ENCODE measurements around the gene SLC35E4.
"Not testable (repeated sequence)": the region's sequence is repeated elsewhere in the genome, so short reads cannot be mapped to it uniquely, and the experiment has no call there.

SLC35E4 gene, protein sequence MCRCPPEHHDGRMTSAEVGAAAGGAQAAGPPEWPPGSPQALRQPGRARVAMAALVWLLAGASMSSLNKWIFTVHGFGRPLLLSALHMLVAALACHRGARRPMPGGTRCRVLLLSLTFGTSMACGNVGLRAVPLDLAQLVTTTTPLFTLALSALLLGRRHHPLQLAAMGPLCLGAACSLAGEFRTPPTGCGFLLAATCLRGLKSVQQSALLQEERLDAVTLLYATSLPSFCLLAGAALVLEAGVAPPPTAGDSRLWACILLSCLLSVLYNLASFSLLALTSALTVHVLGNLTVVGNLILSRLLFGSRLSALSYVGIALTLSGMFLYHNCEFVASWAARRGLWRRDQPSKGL

DNA sequence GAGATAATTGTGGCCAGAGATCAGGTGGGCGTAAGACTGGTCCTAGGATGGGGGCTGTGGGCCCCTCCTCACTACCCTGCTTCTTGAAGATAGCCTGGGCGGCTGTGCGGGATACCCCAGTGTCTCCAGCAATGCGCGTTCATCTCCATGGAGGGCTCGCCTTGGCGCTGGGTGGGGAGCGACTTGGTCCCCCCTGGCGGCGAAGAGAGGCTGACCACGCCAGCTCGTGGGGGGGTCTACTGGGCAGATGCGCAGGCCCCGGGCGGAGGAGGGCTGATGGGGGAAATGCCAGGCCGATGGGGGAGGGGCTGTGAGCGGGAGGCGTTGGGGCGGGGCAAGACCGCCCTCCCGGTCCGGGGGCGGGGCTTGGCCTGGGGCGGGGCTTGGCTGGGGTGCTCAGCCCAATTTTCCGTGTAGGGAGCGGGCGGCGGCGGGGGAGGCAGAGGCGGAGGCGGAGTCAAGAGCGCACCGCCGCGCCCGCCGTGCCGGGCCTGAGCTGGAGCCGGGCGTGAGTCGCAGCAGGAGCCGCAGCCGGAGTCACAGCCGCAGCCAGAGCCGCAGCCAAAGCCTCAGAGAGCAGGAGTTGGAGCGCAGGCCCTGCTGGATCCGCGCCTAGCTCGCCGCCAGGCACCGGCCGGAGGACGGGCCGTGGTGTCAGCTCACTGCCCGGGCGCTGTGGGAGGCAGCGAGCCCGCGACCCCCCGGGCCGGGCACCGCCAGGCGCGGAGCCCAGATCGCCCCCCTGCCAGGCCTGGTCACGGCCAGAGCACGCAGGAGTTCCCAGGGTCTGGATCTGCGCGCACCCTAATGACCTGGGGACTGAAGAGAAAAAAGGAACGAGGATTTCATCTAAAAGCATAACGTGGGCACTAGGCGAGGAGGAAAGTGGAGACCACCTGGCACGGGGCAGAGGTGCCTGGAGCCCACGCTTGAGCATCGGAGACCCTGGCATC lies at the start of gene SLC35E4:
Gene SLC35E4, plus strand, starts transcription at position 509 of the 953 bp plus-strand sequence. CDS start 670 bp downstream, outside the sequence.
- peak; percentile 93 for DNase-seq (ENCODE audit: low spot score)

DNA sequence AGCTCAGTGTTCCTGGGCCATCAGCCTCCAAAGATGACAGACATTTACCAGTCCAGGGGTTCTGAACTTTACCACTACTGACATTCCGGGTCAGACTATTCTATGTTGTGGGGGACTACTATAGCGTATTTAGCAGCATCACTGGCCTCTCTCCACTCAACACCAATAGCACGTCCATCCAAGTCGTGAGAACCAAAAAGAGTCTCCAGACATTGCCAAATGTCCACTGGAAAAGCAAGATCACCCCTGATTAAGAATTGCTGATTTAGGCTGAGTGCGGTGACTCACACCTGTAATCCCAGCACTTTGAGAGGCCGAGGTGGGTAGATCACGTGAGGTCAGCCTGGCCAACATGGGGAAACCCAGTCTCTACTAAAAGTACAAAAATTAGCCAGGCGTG lies 49.2 kb upstream of the SLC35E4 start:
- no peak for DNase-seq (ENCODE audit: low spot score)

DNA sequence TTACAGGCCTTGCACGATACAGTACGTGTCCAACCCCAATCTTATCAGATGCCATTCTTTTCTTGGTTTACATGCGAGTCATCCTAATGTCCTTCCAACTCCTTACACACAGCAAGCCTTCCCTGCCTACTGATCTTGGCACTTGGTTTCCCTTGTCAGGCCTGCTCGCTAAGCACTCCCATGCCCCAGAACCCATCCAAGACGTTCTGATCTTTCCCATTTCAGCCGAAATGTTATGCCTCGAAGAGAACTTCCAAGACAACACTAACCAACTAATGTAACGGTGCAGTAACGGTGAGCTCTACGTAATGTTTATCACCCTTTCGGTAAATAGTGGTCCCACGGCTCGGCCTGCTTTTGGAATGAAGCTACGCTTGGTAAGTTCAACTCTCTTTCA lies 44.4 kb upstream of the SLC35E4 start:
- DNase-seq (ENCODE audit: low spot score): peak; percentile 66

DNA sequence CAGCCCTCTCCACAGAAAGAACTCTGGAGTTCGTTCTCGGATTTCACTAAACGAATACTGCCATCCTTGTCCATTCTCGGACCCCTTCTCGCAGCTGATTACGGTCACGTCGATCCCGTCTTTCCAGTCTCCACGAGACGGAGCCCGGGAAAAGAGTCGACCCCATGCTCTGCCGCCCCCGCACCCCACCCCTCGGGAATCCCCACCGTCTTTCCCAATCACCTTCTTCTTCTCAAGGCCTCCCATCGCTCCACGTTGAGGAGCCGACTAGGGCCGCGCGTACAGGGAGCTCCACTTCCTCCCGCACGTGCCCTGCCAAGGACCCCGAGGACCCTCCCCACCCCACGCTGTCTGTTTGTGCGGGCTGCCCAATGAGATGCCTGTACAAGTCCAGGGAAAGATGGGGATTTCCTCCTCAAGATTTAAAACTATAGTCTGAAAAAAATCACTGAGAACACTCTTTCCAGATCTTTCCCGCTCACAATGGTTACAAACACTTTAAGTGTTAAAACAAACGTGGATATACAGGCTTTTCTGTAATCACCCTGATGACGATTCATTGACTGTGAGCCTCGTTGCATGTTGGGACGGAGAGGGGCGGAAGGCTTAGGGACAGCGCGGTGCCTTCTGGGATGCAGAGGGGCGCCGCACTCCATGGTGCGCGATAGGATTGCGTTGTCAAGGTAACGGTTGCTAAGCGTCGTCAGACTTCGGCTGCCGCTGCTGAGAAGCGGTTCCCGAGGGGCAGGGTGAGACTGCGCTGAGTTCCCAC lies 43.8 kb upstream of the SLC35E4 start, which contains the start of gene PES1:
Gene PES1, minus strand, starts transcription at position 323 of the 772 bp plus-strand sequence. Its CDS starts 77 bp downstream, at position 246.
- DNase-seq (ENCODE audit: low spot score): peak; percentile 99

DNA sequence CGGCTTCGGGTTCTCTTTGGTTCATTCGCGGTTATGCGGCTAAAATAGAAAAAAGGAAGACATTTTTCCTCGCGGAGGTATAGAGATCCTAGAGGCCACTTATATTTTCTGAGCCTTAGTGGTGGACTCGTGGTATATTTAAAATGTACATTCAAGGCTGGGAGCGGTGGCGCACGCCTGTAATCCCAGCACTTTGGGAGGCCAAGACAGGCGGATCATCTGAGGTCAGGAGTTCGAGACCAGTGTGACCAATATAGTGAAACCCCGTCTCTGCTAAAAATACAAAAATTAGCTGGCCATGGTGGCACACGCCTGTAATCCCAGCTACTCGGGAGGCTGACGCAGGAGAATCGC lies 43.2 kb upstream of the SLC35E4 start:
- DNase-seq (ENCODE audit: low spot score): not testable (repeated sequence)

DNA sequence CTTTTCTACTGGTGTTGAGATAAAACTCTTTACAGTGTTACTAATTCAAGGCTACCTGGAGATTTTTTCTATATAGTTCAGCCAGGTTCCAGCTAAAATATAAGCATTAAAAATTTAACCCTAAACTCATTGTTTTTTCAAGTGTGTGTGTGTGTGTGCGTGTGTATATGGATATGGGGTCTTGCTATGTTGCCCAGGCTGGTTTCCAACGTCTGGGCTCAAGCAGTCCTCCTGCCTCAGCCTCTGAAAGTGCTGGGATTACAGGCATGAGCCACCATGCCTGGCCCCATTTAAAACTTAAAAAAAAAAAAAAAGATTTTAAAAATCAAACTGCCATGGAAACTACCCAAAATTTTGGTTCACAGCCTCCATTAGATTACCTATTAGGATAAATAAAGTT lies 39.4 kb upstream of the SLC35E4 start:
- no peak for DNase-seq (ENCODE audit: low spot score)

DNA sequence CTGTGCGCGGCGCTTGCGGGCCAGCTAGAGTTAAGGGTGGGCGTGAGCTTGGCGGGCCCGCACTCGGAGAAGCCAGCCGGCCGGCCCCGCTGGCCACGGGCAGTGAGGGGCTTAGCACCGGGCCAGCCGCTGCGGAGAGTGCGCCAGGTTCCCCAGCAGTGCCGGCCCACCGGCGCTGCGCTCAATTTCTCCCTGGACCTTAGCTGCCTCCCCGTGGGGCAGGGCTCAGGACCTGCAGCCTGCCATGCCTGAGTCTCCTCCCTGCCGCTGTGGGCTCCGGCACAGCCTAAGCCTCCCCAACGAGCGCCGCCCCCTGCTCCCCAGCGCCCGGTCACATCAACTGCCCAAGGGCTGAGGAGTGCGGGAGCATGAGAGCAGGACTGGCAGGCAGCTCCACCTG lies 38.7 kb upstream of the SLC35E4 start:
- DNase-seq (ENCODE audit: low spot score): no peak

DNA sequence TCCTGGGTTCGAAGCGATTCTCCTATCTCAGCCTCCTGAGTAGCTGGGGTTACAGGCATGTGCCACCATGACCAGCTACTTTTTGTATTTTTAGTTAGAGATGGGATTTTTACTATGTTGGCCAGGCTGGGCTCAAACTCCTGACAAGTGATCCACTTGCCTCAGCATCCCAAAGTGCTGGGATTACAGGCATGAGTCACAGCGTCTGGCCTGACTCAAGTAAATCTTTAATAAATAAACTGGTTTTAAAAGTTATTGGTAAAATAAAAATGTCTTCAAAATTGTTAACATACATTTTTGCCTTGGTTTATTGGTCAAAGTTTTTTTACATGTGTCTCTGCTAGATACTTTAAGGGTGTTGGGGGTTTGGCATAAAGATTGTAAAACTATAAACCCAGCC lies 36.6 kb upstream of the SLC35E4 start:
- DNase-seq (ENCODE audit: low spot score): no peak

DNA sequence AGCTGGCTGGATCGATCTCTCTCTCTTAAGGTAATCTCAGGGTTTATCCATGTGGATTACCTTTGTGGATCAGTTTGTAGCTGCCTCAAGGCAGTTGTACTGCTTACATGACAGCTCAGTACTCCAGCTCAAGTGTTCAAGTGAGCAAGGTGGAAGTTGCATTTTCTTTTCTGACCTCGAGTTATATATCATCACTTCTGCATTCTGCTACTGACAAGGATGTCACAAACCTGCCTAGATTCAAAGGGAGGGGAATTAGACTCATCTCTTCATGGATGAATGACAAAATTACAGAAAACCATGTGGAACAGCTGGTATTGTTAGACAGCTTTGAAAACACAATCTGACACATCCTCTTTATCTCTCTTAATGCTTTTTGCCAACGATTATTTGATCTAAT lies 34.7 kb upstream of the SLC35E4 start:
- no peak for DNase-seq (ENCODE audit: low spot score)

DNA sequence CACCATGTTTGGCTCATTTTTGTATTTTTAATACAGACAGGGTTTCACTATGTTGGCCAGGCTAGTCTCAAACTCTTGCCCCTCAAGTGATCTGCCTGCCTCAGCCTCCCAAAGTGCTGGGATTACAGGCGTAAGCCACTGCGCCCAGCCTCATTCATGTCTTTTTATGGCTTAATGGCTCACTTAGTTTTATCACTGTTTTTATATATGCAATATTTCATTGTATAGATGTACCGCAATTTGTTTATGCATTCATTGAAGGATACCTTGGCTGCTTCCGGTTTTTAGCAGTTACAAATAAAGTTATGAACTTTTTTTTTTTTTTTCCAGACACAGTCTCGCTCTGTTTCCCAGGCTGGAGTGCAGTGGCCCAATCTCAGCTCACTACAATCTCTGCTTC lies 34.1 kb upstream of the SLC35E4 start:
- no peak for DNase-seq (ENCODE audit: low spot score)

DNA sequence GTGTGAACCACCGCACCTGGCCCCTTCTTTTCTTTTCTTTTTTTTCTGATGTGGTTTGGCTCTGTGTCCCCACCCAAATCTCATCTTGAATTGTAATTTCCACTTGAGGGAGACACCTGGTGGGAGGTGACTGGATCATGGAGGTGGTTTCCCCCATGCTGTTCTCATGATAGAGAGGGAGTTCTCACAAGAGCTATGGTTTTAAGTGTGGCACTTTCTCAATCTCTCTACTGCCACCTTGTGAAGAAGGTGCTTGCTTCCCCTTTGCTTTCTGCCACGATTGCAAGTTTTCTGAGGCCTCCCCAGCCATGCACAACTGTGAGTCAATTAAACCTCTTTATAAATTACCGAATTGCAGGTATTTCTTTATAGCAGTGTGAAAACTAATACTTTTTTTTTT lies 33.5 kb upstream of the SLC35E4 start:
- DNase-seq (ENCODE audit: low spot score): peak; percentile 64

DNA sequence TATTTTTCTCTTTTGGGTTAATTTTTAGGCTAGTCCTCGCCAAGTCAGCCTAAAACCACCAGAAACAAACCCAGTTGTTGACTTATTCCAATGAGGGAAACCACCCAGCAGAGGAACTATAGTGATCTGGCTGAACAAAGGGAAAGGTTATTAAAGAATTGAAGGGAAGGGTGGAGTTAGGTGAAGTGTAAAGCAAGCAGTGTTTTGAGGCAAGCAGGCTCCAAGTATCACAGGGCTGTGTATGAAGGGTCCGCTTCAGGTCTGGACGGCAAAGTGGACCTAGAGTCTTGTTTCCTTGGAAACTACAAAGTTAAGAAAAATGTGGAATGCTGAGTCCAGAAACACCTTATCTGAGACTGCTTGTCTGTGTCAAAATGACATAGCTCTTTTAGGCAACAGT lies 31.8 kb upstream of the SLC35E4 start:
- DNase-seq (ENCODE audit: low spot score): no peak

DNA sequence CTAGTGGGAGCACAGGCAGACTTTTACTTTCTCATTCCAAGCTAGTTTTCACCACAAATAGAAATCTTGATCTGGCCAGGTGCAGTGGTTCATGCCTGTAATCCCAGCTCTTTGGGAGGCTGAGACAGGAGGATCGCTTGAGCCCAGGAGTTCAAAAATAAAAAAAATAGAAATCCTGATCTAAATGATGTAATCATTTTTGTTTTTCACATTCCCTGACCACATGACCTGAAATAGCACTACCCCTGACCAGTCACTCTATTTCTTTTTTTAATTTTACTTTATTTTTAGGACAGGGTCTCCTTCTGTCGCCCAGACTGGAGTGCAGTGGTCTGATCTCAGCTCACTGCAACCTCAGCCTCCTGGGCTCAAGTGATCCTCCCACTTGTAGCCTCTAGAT lies 30.9 kb upstream of the SLC35E4 start:
- no peak for DNase-seq (ENCODE audit: low spot score)

DNA sequence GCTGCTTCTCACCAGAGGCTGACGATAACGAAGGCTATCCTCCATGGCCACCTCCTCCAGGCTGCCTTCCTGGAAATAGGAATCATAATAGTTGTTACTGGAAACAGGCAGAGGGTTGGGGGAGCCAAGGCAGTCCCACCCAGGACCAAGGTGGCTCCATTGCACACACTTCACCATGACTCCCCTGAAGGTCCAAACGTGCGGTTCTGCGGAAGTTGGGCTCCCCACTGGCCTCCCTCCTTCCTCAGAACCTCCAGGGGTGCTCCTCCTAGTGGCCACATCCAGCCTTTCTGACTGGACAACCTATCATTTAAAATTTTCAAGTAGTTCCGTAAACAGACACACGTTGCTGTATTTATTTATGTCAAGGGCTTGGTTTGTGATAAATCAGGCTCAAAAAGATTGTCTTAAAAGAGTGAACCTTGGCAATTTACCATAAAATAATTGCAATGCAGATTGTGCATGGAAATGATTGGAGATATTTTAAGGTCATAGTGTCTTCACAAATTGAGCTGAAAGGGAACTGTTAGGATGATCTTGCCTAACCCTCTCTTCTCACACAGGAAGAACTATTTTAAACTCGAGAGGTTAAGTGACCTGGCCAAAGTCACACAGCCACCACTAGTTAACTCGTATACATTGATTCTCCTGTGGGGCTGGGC lies 30.0 kb upstream of the SLC35E4 start:
- peak; percentile 59 for DNase-seq (ENCODE audit: low spot score)

DNA sequence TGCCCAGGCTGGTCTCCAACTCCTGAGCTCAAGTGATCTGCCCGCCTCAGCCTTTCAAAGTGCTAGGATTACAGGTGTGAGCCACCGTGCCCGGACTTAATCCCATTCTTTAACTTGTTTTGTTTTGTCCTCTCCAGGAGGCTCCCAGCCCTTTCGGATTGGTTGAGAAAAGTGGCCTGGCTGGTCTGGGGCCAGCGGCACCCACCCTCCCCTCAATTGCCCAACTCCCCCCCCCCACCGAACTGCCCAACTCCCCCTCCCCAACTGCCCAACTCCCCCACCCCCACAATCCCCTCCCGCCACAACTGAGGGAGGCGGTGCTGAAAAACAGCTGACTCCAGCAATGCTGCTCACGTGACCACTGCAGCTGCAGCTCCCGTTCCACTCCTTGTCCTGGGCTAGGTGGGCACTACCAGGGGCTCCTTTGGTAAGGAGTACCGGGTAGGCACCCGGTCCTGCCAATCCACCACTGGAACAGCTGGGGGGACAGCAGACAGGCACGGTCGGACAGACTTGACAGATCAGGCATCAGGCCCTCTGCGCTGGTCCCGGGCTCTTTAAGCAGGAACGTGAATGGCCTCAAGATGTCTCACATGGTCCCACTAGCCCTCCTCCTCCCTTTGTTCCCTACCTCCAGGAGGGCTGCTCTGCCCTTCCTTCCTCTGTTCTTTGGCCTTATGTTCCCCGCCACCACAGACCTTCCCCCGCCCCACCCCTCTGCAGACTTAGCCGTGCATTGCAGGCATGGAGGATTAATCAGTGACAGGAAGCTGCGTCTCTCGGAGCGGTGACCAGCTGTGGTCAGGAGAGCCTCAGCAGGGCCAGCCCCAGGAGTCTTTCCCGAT lies 28.9 kb upstream of the SLC35E4 start, which contains the start of gene TCN2:
Gene TCN2, plus strand, starts transcription at position 720 of the 845 bp plus-strand sequence. CDS start 158 bp downstream, outside the sequence.
- no peak for DNase-seq (ENCODE audit: low spot score)

DNA sequence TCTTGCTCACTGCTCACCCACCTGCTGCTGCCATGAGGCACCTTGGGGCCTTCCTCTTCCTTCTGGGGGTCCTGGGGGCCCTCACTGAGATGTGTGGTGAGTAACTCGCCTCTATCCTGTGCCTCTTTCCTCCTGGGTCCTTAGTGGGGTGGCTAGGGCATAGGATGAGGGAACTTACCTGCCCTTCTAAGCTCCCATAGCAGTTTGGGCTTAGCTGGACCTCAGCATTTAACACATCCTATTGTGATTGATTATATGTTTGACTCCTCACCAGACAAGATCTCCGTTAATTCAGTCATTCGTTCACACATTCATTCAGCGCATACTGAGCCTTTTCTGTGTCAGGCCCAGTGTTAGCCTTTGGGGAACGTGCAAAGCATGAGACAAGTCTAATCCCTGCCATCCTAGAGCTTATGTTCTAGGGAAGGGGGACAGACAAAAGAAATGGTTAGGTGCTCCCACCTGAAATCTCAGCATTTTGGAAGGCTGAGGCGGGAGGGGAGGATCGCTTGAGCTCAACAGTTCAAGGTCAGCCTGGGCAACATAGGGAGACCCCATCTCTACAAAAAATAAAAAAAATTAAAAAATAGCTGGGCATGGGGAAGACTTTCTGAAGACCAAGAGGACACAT lies 28.2 kb upstream of the SLC35E4 start:
- DNase-seq (ENCODE audit: low spot score): no peak

DNA sequence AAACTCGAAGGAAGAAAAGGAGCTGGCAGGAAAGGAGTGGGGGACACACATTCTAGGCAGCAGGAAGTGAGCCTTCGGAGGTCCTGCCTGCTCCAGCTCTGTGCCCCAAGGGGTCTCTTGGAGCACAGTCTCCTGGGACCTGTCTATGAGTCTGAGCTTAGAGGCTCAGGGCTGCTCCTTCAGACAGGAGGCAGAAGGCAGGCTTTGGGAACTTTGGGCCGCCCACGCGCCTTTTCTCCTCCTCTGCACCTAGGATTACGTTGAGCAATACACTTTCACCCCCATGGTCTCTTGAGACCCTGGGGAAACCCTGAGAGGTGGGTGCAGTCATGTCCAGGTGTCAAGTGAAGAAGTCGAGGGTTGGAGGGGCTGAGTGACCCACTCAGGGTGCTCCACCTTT lies 27.6 kb upstream of the SLC35E4 start:
- no peak for DNase-seq (ENCODE audit: low spot score)

DNA sequence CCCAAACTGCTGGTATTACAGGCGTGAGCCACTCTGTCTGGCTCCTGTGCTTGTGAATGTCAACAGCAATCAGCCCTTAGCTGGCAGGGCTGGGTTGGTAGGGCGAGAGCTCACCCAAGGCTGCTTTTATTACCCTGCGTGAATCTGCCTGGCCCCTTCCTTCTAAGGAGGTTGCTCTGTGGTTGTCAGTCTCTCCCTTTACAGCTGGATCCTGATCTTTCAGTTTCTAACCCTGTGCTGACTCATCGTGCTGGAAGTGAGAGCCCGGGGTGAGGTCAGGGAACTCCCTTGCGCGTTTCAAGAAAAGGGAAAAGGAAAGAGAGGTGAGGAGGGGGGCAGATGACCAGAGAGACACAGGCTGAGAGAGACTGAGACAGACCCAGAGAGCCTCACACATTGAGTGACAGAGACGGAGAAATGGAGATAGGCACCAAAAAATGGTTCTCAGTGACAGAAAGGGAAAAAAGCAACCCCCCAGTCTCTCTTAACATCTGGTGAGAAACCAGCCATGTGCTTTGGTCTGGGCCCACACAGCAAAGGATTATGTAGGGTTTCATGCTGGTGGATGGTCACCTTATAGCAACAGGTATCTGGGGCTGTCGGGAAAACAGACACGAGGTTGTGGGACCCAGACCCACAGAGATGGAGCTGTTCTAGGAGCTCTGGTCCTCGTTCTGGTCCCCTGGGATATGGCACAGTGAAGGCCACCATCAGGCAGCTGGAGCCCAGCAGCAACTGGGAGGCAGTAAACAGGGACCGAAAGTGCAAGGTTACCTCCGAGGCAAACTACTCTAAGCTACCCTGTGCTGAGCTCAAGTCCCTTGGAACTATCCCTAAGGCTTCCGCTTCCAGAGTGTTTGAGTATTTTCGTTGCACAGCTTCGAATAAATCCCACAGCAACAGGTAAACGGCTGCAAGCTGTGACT lies 26.1 kb upstream of the SLC35E4 start:
- DNase-seq (ENCODE audit: low spot score): peak; percentile 70

DNA sequence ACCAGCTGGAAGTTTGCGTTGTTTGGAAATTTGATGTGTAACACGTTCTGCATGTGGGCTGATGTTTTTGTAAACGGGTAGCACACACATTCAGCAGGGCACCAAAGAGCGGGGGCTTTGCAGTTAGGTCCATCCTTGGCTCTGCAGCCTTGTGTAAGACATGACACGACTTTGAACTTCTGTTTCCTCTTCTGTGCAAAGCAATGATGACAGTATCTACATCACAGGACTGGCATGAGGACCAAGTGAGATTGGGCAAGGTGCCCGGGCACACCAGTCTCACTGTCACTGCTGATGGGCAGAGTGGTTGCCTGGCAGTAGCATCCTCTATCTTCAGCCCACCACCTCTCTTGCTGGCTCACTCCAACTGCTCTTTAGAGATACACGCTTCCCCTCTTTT lies 25.3 kb upstream of the SLC35E4 start:
- DNase-seq (ENCODE audit: low spot score): no peak
